ENCODE data around the gene IMPACT.

DNA sequence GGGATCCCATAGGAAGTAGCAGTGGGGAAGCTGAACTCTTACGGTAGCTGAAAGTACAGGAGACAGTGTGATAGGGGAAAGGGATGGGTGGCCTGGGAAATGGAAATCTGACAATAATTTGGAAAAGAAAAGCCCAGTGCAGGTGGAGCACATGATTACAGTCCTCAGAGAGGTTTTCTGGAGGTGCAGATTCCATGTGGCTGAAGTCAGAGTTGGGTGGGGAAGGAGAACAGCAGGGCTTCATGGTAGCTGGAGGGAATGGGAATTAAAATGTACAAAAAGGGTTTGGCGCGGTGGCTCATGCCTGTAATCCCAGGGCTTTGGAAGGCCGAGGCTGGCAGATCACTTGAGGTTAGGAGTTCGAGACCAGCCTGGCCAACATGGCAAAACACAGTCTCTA is 46.1 kb downstream of the IMPACT start:
- TF ChIP-seq, protein P1, sequence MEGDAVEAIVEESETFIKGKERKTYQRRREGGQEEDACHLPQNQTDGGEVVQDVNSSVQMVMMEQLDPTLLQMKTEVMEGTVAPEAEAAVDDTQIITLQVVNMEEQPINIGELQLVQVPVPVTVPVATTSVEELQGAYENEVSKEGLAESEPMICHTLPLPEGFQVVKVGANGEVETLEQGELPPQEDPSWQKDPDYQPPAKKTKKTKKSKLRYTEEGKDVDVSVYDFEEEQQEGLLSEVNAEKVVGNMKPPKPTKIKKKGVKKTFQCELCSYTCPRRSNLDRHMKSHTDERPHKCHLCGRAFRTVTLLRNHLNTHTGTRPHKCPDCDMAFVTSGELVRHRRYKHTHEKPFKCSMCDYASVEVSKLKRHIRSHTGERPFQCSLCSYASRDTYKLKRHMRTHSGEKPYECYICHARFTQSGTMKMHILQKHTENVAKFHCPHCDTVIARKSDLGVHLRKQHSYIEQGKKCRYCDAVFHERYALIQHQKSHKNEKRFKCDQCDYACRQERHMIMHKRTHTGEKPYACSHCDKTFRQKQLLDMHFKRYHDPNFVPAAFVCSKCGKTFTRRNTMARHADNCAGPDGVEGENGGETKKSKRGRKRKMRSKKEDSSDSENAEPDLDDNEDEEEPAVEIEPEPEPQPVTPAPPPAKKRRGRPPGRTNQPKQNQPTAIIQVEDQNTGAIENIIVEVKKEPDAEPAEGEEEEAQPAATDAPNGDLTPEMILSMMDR (IDR thresholded peaks at IDR 0.05) = no peak
- TF ChIP-seq, protein P2, sequence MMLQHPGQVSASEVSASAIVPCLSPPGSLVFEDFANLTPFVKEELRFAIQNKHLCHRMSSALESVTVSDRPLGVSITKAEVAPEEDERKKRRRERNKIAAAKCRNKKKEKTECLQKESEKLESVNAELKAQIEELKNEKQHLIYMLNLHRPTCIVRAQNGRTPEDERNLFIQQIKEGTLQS (CRISPR knock-in tag; conservative IDR thresholded peaks at IDR 0.05) = no peak
- TF ChIP-seq, protein P3, sequence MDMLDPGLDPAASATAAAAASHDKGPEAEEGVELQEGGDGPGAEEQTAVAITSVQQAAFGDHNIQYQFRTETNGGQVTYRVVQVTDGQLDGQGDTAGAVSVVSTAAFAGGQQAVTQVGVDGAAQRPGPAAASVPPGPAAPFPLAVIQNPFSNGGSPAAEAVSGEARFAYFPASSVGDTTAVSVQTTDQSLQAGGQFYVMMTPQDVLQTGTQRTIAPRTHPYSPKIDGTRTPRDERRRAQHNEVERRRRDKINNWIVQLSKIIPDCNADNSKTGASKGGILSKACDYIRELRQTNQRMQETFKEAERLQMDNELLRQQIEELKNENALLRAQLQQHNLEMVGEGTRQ (CRISPR knock-in tag; IDR thresholded peaks at IDR 0.05) = no peak
- no peak for TF ChIP-seq TEAD4 (CRISPR knock-in tag; IDR thresholded peaks at IDR 0.05)
- no peak for TF ChIP-seq ZNF423 (CRISPR knock-in tag; IDR thresholded peaks at IDR 0.05)
- TF ChIP-seq, protein P4, sequence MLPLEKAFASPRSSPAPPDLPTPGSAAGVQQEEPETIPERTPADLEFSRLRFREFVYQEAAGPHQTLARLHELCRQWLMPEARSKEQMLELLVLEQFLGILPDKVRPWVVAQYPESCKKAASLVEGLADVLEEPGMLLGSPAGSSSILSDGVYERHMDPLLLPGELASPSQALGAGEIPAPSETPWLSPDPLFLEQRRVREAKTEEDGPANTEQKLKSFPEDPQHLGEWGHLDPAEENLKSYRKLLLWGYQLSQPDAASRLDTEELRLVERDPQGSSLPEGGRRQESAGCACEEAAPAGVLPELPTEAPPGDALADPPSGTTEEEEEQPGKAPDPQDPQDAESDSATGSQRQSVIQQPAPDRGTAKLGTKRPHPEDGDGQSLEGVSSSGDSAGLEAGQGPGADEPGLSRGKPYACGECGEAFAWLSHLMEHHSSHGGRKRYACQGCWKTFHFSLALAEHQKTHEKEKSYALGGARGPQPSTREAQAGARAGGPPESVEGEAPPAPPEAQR (CRISPR knock-in tag; IDR thresholded peaks at IDR 0.05) = no peak
- no peak for TF ChIP-seq NR2C2 (CRISPR knock-in tag; IDR thresholded peaks at IDR 0.05)
- TF ChIP-seq, protein P5, sequence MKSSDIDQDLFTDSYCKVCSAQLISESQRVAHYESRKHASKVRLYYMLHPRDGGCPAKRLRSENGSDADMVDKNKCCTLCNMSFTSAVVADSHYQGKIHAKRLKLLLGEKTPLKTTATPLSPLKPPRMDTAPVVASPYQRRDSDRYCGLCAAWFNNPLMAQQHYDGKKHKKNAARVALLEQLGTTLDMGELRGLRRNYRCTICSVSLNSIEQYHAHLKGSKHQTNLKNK (CRISPR knock-in tag; IDR thresholded peaks at IDR 0.05) = no peak
- TF ChIP-seq, protein P6, sequence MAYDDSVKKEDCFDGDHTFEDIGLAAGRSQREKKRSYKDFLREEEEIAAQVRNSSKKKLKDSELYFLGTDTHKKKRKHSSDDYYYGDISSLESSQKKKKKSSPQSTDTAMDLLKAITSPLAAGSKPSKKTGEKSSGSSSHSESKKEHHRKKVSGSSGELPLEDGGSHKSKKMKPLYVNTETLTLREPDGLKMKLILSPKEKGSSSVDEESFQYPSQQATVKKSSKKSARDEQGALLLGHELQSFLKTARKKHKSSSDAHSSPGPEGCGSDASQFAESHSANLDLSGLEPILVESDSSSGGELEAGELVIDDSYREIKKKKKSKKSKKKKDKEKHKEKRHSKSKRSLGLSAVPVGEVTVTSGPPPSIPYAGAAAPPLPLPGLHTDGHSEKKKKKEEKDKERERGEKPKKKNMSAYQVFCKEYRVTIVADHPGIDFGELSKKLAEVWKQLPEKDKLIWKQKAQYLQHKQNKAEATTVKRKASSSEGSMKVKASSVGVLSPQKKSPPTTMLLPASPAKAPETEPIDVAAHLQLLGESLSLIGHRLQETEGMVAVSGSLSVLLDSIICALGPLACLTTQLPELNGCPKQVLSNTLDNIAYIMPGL (CRISPR knock-in tag; IDR thresholded peaks at IDR 0.05) = no peak
- TF ChIP-seq, protein P7, sequence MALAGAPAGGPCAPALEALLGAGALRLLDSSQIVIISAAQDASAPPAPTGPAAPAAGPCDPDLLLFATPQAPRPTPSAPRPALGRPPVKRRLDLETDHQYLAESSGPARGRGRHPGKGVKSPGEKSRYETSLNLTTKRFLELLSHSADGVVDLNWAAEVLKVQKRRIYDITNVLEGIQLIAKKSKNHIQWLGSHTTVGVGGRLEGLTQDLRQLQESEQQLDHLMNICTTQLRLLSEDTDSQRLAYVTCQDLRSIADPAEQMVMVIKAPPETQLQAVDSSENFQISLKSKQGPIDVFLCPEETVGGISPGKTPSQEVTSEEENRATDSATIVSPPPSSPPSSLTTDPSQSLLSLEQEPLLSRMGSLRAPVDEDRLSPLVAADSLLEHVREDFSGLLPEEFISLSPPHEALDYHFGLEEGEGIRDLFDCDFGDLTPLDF (CRISPR knock-in tag; IDR thresholded peaks at IDR 0.05) = no peak

Data from WTC11 (cell line).